ENCODE data around the gene AOC3. TPM values are rescaled to one million over a fixed set of nuclear protein-coding genes. Genes with fewer than 3 reads are reported as not detected.

The AOC3 gene
- total and polyA plus RNA-seq, 2 of the 4 experiments (the other 2 are of a cell fraction) = 0.17 TPM; not detected in 1

- Histone ChIP-seq H3K4me3 (ENCODE audit: insufficient read depth, low read depth, low read length) (no peak overlapping the region), H2BK5ac (ENCODE audit: low read depth, low read length, poor library complexity, severe bottlenecking) (no peak overlapping the region), H4K5ac (ENCODE audit: low read depth, low read length) (no peak overlapping the region), H2BK15ac (ENCODE audit: low read depth, low read length) (no peak overlapping the region), H2AK5ac (ENCODE audit: low read depth, low read length) (no peak overlapping the region), H3K9ac (ENCODE audit: low read depth, low read length) (no peak overlapping the region), H2BK20ac (ENCODE audit: low read depth, low read length) (no peak overlapping the region), H3K9me1 (ENCODE audit: insufficient read depth, low read length) (0 out of 2 replicates have a peak, but pooled peaks cover 4% of the 10 kb centered on the region), H2BK120ac (ENCODE audit: low read depth, low read length) (no peak overlapping the region), H3K9me3 (ENCODE audit: control insufficient read depth, insufficient read depth, low read length) (no peaks in the 10 kb centered on the region), H3K56ac (ENCODE audit: extremely low read depth, insufficient read depth, low read length) (no peak overlapping the region), H4K91ac (ENCODE audit: insufficient read depth, low read depth, low read length) (no peak overlapping the region), H3K79me1 (ENCODE audit: low read depth in 1 of 2, low read length in 2 of 2) (peaks cover 21 to 23% of the 10 kb centered on the region in 2 experiments), H3K27ac (ENCODE audit: insufficient read depth, low read length) (no peak overlapping the region; the same call in 1 of the 2 replicates), H3K4me2 (ENCODE audit: low read depth, low read length) (no peak overlapping the region), H3K27me3 (ENCODE audit: control insufficient read depth, insufficient read depth, low read length) (no peaks in the 10 kb centered on the region), H2AK9ac (replicated peaks; ENCODE audit: low read depth, low read length, poor library complexity) (no peak overlapping the region), H3K4me1 (ENCODE audit: control insufficient read depth, insufficient read depth, low read length) (no peaks in the 10 kb centered on the region), H4K8ac (ENCODE audit: low read depth in 2 of 2, low read length in 2 of 2) (peak overlapping the region in 1 of 2 experiments; percentile 24; a peak in 1 of 4 replicates), H3K18ac (ENCODE audit: low read depth, low read length) (no peak overlapping the region), H3K36me3 (ENCODE audit: control insufficient read depth, insufficient read depth, low read length) (peaks cover 41% of the 10 kb centered on the region), H3K23ac (ENCODE audit: low read depth, low read length) (no peak overlapping the region), H3K14ac (replicated peaks; ENCODE audit: low read depth, low read length) (no peak overlapping the region), H2AFZ (replicated peaks; ENCODE audit: low read length, poor library complexity) (no peak overlapping the region), H3K4ac (ENCODE audit: low read depth, low read length) (peak overlapping the region; percentile 47; the same call in 1 of the 2 replicates), H4K20me1 (ENCODE audit: insufficient read depth, low read length) (no peaks in the 10 kb centered on the region)
- no TSS peak for BruUV-seq (replicated peaks)
- in situ Hi-C loops (cut with MboI; ENCODE audit: low sequenced_read_pairs) = no loop called here
- DNase-seq (peak; percentile 81), ATAC-seq (ENCODE audit: low read depth) (peak; percentile 50)
- WGBS, 2 experiments (ENCODE audit: extremely low coverage in 2 of 2, insufficient read length in 1 of 2) = 87% methylated on average over 8 of the region's 8 CpGs; no CpG with 5 or more reads in 1 of the 2 experiments
- POLR2A ChIA-PET (ENCODE audit: unreplicated experiment) = no interaction called here
- CTCF ChIA-PET = interaction anchor here (1.0 kb wide), 1 partner anchor 9 kb away, joined by 6 read pairs; the partner anchor contains the start of gene BECN1
- intact Hi-C loops (cut with micrococcal nuclease) = no loop called here
- dilution Hi-C loops (cut with HindIII; ENCODE audit: low sequenced_read_pairs, unreplicated experiment) = no loop called here
- TF ChIP-seq BHLHE40 (IDR thresholded peaks at IDR 0.05; ENCODE audit: low read depth, low read length) (no peak), SMC3 (IDR thresholded peaks at IDR 0.05; ENCODE audit: low read depth, low read length) (no peak), FOS (IDR thresholded peaks at IDR 0.05; ENCODE audit: low read depth, low read length) (no peak), RAD21 (IDR thresholded peaks at IDR 0.05; ENCODE audit: low read length) (no peak), MAZ (IDR thresholded peaks at IDR 0.05; ENCODE audit: borderline replicate concordance, low read depth, low read length) (no peak), CHD1 (IDR thresholded peaks at IDR 0.05; ENCODE audit: low read depth, low read length) (no peak), MAFK (IDR thresholded peaks at IDR 0.05; ENCODE audit: low read depth, low read length) (no peak), NFE2L2 (IDR thresholded peaks at IDR 0.05; ENCODE audit: low read depth, low read length) (no peak), MXI1 (IDR thresholded peaks at IDR 0.05; ENCODE audit: borderline replicate concordance, low read depth, low read length) (no peak), RFX5 (IDR thresholded peaks at IDR 0.05; ENCODE audit: low read depth, low read length) (no peak), ELK1 (IDR thresholded peaks at IDR 0.05; ENCODE audit: borderline replicate concordance, low read depth, low read length) (no peak), CEBPB (IDR thresholded peaks at IDR 0.05; ENCODE audit: low read depth, low read length) (no peak)
- TF ChIP-seq, protein P1, sequence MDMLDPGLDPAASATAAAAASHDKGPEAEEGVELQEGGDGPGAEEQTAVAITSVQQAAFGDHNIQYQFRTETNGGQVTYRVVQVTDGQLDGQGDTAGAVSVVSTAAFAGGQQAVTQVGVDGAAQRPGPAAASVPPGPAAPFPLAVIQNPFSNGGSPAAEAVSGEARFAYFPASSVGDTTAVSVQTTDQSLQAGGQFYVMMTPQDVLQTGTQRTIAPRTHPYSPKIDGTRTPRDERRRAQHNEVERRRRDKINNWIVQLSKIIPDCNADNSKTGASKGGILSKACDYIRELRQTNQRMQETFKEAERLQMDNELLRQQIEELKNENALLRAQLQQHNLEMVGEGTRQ (IDR thresholded peaks at IDR 0.05; ENCODE audit: low read depth, low read length) = no peak
- TF ChIP-seq, protein P2, sequence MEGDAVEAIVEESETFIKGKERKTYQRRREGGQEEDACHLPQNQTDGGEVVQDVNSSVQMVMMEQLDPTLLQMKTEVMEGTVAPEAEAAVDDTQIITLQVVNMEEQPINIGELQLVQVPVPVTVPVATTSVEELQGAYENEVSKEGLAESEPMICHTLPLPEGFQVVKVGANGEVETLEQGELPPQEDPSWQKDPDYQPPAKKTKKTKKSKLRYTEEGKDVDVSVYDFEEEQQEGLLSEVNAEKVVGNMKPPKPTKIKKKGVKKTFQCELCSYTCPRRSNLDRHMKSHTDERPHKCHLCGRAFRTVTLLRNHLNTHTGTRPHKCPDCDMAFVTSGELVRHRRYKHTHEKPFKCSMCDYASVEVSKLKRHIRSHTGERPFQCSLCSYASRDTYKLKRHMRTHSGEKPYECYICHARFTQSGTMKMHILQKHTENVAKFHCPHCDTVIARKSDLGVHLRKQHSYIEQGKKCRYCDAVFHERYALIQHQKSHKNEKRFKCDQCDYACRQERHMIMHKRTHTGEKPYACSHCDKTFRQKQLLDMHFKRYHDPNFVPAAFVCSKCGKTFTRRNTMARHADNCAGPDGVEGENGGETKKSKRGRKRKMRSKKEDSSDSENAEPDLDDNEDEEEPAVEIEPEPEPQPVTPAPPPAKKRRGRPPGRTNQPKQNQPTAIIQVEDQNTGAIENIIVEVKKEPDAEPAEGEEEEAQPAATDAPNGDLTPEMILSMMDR (conservative IDR thresholded peaks at IDR 0.05; ENCODE audit: low read depth, low read length) = no peak
These were observed 36.2 kb upstream of the AOC3 start for GRCh38 chr17:42814633-42815399.

Measured in IMR-90 (cell line).